Measurements from ENCODE around the gene DBI. TPM values are rescaled to one million over a fixed set of nuclear protein-coding genes. Genes with fewer than 3 reads are reported as not detected.
"Not testable (repeated sequence)": the region's sequence is repeated elsewhere in the genome, so short reads cannot be mapped to it uniquely, and the experiment has no call there.

DBI gene
- total RNA-seq, 1 donor from 2014 or later = 146 TPM

DNA sequence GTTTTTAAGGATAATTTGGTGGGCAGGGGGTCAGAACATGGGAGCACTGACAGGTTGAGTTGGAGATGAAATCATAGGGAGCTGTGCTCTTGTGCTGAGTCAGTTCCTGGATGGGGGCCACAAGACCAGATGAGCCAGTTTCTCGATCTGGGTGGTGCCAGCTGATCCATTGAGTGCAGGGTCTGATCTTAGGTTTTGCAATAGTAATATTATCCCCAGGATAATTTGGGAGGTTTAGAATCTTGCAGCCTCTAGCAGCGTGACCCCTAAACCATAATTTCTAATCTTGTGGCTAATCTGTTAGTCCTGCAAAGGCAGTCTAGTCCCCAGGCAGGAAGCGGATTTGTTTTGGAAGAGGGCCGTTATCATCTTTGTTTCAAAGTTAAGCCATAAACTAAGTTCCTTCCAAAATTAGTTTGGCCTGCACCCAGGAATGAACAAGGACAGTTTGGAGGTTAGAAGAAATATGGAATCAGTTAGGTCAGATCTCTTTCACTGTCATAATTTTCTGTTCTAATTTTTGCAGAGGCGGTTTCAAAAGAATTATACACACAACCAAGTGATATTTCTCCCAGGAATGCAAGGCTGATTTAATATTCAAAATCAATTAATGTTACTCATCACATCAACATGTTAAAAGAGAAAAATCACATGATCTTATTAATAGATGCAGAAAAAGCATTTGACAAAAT, 23.0 kb downstream of the DBI start:
- peaks cover 10% of the 10 kb centered on the region for H3K4me1 Mint-ChIP-seq (ENCODE audit: low read depth)
- H3K4me3 Mint-ChIP-seq = no peak overlapping the region
- no peak for DNase-seq (ENCODE audit: low spot score)
- H3K9me3 Mint-ChIP-seq = no peaks in the 10 kb centered on the region
- no peak overlapping the region for H3K27ac Mint-ChIP-seq
- H3K27me3 Mint-ChIP-seq (ENCODE audit: insufficient read depth) = peaks cover 19% of the 10 kb centered on the region
- intact Hi-C loops (cut with micrococcal nuclease) = no loop called here
- H3K36me3 Mint-ChIP-seq (ENCODE audit: low read depth) = no peaks in the 10 kb centered on the region

DNA sequence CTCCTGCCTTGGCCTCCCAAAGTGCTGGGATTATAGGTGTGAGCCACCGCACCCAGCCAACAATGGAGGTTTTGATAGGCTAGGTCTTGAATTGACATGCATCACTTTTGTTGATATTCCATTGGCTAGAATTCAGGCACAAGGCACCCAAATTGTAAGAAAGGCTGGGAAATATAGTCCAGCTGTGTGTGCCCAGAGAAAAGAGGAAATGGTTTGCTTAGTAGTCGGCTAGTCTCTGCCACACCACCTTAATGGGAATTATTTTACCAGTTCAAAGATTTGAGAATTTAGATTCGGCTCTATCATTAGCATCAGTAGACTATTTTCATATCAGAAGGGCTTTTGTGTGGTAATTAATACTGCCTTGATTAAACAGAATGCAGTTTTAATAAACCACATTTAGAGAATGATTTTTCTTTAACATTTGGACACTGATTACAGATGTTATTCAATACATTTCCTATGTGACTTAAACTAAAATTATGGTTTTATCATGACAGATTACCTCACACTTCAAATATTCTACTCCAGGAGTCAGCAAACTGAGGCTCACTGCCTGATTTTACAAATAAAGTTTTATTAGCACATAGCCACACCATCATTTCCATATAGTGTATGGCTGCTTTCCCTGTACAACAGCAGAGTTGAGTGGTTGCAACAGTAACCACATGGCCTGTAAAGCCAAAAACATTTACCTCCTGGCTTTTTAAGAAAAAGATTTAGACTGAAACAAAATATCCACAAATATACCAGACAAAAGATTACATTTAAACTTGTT, 27.4 kb downstream of the DBI start:
- intact Hi-C loops (cut with micrococcal nuclease) = no loop called here
- Mint-ChIP-seq H3K4me1 (ENCODE audit: low read depth) (no peaks in the 10 kb centered on the region), H3K4me3 (no peak overlapping the region)

DNA sequence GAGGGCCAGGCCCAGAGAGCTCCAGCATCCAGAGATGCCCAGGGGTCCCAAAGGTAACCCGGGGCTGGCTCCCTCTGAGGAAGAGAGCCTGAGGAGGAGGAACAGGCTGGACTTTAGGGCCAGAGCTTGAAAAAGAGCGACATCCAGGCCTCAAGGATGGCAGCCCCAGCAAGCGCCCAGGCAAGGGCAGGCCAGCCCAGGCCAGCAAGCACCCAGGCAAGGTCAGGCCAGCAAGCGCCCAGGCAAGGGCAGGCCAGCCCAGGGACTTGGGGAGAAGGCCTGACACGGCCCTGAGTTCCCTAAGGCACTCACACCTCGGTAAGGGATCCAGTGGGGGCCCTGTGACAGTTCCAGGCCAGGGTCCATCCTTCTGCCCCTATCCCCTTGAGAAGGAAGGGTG, 30.4 kb downstream of the DBI start:
- no peaks in the 10 kb centered on the region for H3K4me1 Mint-ChIP-seq (ENCODE audit: low read depth)
- H3K27me3 Mint-ChIP-seq (ENCODE audit: insufficient read depth) = peaks cover 11% of the 10 kb centered on the region
- H3K9me3 Mint-ChIP-seq = no peaks in the 10 kb centered on the region
- H3K27ac Mint-ChIP-seq = no peak overlapping the region
- intact Hi-C loops (cut with micrococcal nuclease) = no loop called here
- no peak for DNase-seq (ENCODE audit: low spot score)
- H3K36me3 Mint-ChIP-seq (ENCODE audit: low read depth) = no peaks in the 10 kb centered on the region
- no peak overlapping the region for H3K4me3 Mint-ChIP-seq

More for the DNA sequence above, 27.4 kb downstream of the DBI start:
- no peak for DNase-seq (ENCODE audit: low spot score)
- H3K9me3 Mint-ChIP-seq = no peaks in the 10 kb centered on the region
- H3K27me3 Mint-ChIP-seq (ENCODE audit: insufficient read depth) = peaks cover 18% of the 10 kb centered on the region
- H3K27ac Mint-ChIP-seq = no peak overlapping the region
- no peaks in the 10 kb centered on the region for H3K36me3 Mint-ChIP-seq (ENCODE audit: low read depth)

DNA sequence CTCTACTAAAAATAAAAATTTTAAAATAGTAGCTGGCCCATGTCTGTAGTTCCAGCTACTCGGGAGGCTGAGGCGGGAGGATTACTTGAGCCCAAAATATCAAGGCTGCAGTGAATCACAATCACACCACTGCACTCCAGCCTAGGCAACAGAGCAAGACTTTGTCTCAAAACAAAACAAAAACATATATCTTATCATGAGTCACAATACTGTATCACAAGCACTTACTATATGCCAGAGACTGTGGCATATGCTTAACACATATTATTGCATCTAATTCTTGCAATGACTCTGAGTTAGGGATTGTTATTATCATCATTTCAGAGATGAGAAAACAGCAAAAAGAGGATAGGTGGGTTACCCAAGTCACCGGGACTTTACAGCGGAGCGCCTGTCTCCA, 35.3 kb downstream of the DBI start:
- Mint-ChIP-seq H3K27me3 (ENCODE audit: insufficient read depth) (peaks cover 7% of the 10 kb centered on the region), H3K9me3 (no peaks in the 10 kb centered on the region), H3K36me3 (ENCODE audit: low read depth) (no peaks in the 10 kb centered on the region), H3K27ac (no peak overlapping the region), H3K4me1 (ENCODE audit: low read depth) (no peaks in the 10 kb centered on the region), H3K4me3 (no peak overlapping the region)
- DNase-seq (ENCODE audit: low spot score) = no peak
- intact Hi-C loops (cut with micrococcal nuclease) = no loop called here

DNA sequence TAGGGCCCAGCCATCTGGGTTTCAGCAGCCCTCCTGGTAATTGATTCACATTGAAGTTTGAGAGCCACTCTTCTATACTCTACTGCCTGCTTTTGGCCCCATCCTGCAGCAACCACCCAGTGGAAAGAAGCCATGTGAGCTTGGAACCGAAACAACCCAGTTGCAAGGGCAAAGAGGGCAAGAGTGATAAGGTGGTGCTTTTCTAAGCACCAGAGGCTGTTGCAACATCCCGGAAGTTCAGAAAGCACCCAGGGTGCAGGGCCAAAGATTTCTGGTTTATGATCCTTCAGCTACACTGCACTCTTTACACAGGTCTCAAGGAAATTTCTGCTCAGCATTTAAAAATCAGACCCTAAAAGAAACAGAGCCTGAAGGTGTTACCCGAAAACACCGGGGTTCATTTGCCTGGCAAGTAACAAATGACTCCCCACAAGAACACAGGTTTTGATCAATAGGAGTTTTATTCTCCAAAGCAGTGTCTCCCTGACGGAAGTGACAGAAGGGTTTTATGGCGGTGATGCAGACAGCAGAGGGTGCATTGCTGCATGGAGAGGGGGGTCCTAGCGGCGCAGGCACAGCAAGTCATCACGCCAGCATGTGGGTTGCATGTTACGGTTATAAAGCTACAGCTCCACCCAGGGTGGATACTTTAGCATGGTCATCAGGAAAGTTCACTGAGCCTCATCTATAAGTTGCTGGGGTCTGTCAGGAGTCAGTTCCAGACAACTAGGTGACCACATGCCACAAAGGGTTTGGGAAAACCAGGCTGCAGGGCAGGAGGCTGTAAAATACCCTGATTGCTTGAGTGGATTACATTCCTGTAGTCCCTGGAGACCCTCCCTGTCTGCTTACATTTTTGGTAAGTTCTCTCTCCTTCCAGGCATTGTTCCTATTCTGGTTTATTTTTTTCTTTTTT, 36.1 kb downstream of the DBI start:
- intact Hi-C loops (cut with micrococcal nuclease) = no loop called here
- peaks cover 9% of the 10 kb centered on the region for H3K27me3 Mint-ChIP-seq (ENCODE audit: insufficient read depth)
- no peaks in the 10 kb centered on the region for H3K4me1 Mint-ChIP-seq (ENCODE audit: low read depth)
- no peaks in the 10 kb centered on the region for H3K9me3 Mint-ChIP-seq
- no peak overlapping the region for H3K27ac Mint-ChIP-seq
- no peak for DNase-seq (ENCODE audit: low spot score)
- no peaks in the 10 kb centered on the region for H3K36me3 Mint-ChIP-seq (ENCODE audit: low read depth)
- H3K4me3 Mint-ChIP-seq = no peak overlapping the region

DNA sequence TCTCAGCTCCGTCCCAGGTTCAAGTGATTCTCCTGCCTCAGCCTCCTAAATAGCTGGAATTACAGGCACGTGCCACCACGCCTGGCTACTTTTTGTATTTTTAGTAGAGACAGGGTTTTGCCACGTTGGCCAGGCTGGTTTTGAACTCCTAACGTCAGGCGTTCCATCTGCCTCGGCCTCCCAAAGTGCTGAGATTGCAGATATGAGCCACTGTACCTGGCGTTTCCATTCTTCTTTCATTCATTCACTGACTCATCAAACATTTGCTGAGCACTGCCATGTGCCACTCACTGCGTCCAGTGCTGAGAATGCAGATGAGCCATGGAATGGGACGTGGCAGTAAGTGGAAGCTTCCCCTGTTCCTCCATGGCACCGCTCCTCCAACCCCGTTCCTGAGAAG, 36.8 kb downstream of the DBI start:
- H3K27ac Mint-ChIP-seq; H3K4me3 Mint-ChIP-seq; DNase-seq (ENCODE audit: low spot score); H3K4me1 Mint-ChIP-seq (ENCODE audit: low read depth); H3K27me3 Mint-ChIP-seq (ENCODE audit: insufficient read depth); intact Hi-C loops (cut with micrococcal nuclease); H3K9me3 Mint-ChIP-seq; H3K36me3 Mint-ChIP-seq (ENCODE audit: low read depth): not testable (repeated sequence)

DNA sequence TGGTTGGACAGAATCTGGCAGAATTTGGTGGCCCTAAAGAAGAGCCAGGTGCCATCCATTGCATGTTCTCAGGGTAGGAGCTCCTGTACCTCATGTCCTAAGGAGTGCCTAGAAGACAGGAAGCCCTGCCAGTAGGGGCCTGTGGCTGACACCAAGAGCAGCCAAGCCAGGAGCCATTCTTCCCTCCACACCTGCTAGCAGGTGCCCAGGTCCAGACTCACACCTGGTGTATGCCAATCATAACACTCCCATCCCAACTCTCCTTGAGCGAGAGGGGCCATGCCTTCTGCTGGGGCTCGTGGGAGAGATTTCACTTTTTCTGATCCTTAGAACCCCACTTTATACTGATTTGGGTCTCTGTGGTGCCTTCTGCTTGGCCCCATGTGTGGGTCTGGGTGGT, 38.4 kb downstream of the DBI start:
- DNase-seq (ENCODE audit: low spot score) = no peak
- Mint-ChIP-seq H3K4me3 (no peak overlapping the region), H3K27ac (no peak overlapping the region), H3K27me3 (ENCODE audit: insufficient read depth) (peaks cover 7% of the 10 kb centered on the region), H3K4me1 (ENCODE audit: low read depth) (no peaks in the 10 kb centered on the region), H3K36me3 (ENCODE audit: low read depth) (no peaks in the 10 kb centered on the region), H3K9me3 (no peaks in the 10 kb centered on the region)
- intact Hi-C loops (cut with micrococcal nuclease) = loop anchor here (5.0 kb wide), 1 partner anchor 257 kb away; no protein-coding TSS in a partner anchor

DNA sequence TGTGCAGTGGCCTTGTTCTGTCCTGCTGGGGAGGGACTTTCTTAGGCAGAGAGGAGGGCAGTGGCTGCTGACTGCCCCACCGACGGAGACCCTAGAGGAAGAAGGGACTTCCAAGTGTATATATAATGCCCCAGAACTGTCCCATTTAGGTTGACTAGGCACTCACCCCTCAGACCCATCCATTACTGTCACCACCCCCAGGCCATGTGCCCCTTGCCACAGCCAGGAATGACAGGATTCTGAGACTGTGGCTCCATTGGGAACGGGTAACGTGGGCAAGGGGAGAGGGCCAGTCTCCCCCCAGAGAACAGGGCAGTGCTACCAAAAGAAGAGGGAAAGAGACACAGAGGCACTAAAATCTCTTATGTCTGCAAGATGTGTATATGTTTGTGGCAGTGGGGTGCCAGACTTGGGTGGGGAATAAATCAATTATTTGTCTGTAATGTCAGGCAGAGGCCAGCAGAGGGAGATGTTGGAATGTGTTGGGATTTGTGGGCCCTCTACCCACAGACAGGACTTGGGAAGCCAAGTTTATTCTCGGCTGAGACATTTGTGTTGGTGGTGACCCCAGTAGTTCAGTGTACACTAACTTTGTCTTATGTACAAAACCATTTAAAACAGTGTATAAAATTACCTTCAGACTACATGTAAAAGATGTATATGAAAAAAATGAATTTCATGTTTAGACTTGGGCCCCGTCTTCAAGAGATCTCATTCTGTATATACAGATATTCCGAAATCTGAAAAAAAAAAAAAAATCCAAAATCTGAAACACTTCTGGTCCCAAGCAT, 40.8 kb downstream of the DBI start:
- H3K27ac Mint-ChIP-seq = no peak overlapping the region
- no peaks in the 10 kb centered on the region for H3K4me1 Mint-ChIP-seq (ENCODE audit: low read depth)
- no peaks in the 10 kb centered on the region for H3K36me3 Mint-ChIP-seq (ENCODE audit: low read depth)
- intact Hi-C loops (cut with micrococcal nuclease) = loop anchor here (1.0 to 5.0 kb wide), 2 partner anchors 69 to 255 kb away; no protein-coding TSS in a partner anchor
- DNase-seq (ENCODE audit: low spot score) = no peak
- peaks cover 7% of the 10 kb centered on the region for H3K27me3 Mint-ChIP-seq (ENCODE audit: insufficient read depth)
- H3K4me3 Mint-ChIP-seq = no peak overlapping the region
- no peaks in the 10 kb centered on the region for H3K9me3 Mint-ChIP-seq

DNA sequence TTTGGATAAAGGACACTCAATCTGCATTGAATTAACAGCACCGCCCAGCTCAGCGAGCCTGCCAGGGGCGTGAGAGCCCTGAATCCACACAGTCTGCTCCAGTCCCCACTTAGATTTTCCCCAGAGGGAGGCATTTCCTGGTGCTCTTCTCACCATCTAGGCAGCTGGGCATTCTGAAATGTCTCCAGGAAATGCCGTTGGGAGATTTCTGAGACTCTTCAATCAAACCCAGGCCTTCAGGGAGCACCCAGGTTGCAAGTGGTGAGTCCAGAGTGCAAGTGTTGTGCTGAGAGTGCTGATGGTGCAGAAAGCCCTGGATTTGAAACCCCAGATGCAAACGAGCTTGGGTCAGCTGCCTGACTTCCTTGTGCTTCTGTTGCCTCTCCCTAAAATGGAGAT, 41.4 kb downstream of the DBI start:
- intact Hi-C loops (cut with micrococcal nuclease) = loop anchor here (5.0 kb wide), 1 partner anchor 254 kb away; no protein-coding TSS in a partner anchor
- Mint-ChIP-seq H3K4me1 (ENCODE audit: low read depth) (no peaks in the 10 kb centered on the region), H3K27ac (no peak overlapping the region), H3K27me3 (ENCODE audit: insufficient read depth) (peaks cover 7% of the 10 kb centered on the region), H3K36me3 (ENCODE audit: low read depth) (no peaks in the 10 kb centered on the region), H3K9me3 (no peaks in the 10 kb centered on the region), H3K4me3 (no peak overlapping the region)
- no peak for DNase-seq (ENCODE audit: low spot score)

DNA sequence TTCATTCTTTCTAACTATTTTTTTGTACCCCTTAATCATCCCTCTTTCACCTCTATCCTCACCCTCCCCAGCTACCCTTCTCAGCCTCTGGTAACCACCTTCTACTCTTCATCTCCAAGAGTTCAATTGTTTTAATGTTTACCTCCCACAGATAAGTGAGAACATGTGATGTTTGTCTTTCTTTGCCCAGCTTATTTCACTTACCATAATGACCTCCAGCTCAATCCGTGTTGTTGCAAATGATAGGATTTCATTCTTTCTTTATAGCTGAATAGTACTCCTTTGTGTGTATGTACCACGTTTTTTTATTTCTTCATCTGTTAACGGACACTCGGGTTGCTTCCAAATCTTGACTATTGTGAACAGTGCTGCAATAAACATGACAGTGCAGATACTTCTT, 42.7 kb downstream of the DBI start:
- intact Hi-C loops (cut with micrococcal nuclease) = loop anchor here (5.0 kb wide), 1 partner anchor 253 kb away; no protein-coding TSS in a partner anchor
- H3K4me3 Mint-ChIP-seq = no peak overlapping the region
- H3K27me3 Mint-ChIP-seq (ENCODE audit: insufficient read depth) = peaks cover 6% of the 10 kb centered on the region
- no peaks in the 10 kb centered on the region for H3K4me1 Mint-ChIP-seq (ENCODE audit: low read depth)
- H3K36me3 Mint-ChIP-seq (ENCODE audit: low read depth) = no peaks in the 10 kb centered on the region
- DNase-seq (ENCODE audit: low spot score) = no peak
- no peak overlapping the region for H3K27ac Mint-ChIP-seq
- H3K9me3 Mint-ChIP-seq = no peaks in the 10 kb centered on the region

DNA sequence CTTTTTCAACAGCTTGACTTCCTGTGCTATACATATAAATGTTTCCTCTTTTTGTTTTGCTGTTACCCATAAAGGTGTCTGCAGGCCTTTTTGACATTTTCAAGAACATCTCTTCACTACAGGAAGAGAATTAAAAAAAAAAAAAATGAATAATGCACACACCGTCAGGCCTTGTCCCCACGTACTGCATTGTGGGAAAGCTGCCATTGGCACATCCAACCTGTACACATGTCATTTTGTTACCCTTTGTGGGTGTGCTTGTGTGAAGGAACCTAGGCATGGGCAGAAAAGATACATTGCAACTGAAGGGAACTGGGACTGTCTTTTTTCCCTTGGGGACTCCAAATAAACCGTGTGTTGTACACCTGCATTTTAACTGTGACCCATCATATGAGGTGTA, 48.1 kb downstream of the DBI start:
- no peaks in the 10 kb centered on the region for H3K9me3 Mint-ChIP-seq
- H3K4me1 Mint-ChIP-seq (ENCODE audit: low read depth) = no peaks in the 10 kb centered on the region
- no peaks in the 10 kb centered on the region for H3K36me3 Mint-ChIP-seq (ENCODE audit: low read depth)
- no peak for DNase-seq (ENCODE audit: low spot score)
- intact Hi-C loops (cut with micrococcal nuclease) = no loop called here
- no peak overlapping the region for H3K4me3 Mint-ChIP-seq
- H3K27ac Mint-ChIP-seq = no peak overlapping the region
- peaks cover 9% of the 10 kb centered on the region for H3K27me3 Mint-ChIP-seq (ENCODE audit: insufficient read depth)

DNA sequence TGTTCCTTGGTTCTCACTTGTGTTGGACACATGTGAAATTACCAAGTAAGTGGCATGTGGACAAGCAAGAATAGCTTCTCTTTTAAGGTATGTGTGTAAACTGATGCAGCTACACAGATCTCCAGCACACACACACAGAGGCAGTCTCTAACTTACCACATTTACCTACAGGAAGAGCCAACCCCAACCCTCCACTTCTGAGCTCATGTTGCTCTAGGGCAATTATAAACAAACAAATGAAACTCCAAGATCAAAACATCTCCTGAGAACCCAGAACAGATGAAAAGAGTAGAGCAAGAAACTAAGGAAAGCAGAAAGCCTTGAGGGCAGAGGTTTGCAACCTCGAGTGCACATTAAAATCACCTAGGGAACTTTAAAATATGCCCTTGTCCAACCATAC, 48.9 kb downstream of the DBI start:
- no peaks in the 10 kb centered on the region for H3K4me1 Mint-ChIP-seq (ENCODE audit: low read depth)
- intact Hi-C loops (cut with micrococcal nuclease) = no loop called here
- no peaks in the 10 kb centered on the region for H3K36me3 Mint-ChIP-seq (ENCODE audit: low read depth)
- no peak overlapping the region for H3K27ac Mint-ChIP-seq
- H3K9me3 Mint-ChIP-seq = no peaks in the 10 kb centered on the region
- no peak for DNase-seq (ENCODE audit: low spot score)
- H3K4me3 Mint-ChIP-seq = no peak overlapping the region
- H3K27me3 Mint-ChIP-seq (ENCODE audit: insufficient read depth) = peaks cover 14% of the 10 kb centered on the region

Measured in activated T-helper 1 cell treated with anti-CD3 and anti-CD28 coated beads, Interleukin-12 subunit alpha, Interleukin-12 subunit beta, Interleukin-2, Interleukin-4 antibody, amounts not matched to agents 30 ng/mL and 10 ng/mL and 1 ng/mL, durations not matched to agents 14 hours and 24 hours and 36 hours (primary cell).